Activated naive CD4-positive, alpha-beta T cell (primary cell): ENCODE measurements around the gene SUSD3.

Experiments used
- DNase-seq, 4 experiments: peaks; one replicate each; lab custom pipeline; 2025; lab: John Stamatoyannopoulos, UW

SUSD3 gene

DNA sequence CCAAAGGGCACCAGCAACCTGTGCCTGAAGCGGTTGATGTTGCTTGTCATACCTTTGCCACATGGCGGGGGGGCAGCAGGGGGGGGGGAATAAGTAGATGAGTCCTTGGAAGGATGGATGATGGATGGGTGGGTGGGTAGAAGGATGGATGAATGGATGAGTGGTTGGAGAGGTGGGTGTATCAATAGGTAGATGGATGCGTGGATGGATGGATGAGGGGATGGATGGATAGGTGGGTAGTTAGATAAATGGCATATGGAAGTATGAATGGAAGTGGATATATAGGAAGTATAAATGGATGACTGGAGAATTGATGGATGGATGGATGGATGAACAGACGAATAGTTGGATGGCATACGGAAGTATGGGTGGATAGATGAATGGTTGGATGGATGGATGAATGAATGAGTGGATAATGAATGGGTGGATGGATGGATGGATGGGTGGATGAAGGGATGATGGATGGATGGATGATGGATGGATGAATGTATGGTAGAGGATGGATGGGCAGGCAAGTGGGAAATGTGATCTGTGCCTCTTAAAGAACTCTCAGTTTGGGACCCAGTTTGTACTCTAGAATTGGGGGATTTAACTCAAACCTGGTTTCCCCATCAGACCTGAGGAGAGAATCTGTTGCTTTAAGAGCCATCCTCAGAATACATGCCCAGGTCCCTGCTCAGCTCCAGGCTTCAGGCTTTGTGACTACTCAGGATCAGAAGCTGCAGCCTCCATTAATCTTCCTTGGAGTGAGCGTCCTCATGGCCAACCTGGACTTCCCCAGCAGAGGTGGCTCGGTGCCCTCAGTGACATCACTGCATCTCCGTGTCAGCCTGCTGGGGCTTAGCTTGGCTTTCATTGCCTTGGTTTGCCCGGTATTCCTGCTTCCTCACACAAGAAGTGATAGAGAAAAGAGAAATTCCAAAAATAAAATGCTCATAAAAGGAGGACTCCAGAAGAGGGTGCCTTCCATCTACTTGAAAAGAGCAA is 27.6 kb upstream of the SUSD3 start:
- DNase-seq = no peak

DNA sequence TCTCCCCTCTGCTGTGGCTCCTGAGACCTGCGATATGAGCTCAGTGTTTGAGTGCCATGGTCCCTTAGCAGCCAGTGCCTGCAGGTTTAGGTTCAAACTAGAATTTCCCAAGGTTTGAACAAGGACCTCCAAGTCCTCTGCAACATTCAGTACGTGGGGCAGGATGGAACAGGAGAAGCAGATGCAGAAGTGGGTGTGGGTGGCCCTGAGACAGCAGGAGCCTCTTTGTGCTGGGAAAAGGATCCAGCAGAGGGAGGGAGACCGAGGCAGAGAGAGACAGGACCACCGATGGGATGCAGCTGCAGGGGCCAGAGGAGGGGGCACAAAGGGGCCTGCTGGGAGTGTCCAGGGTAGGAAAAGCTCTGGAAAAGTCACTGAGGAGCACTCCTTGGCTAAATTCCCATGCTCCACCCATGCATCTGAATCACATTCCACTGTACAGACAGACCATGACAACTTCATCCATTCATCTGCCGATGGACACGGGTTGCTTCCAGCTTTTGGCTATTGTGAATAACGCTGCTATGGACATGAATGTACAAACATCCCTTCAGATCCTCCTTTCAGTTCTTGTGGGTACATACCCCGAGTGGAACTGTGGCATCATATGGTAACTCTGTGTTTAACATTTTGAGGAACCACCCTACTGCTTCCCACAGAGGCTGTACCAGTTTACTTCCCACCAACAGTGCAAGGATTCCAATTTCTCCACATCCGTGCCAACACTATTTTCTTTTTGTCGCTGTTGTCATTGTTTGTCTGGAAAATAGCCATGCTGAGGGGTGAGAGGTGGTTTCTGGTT is 26.7 kb upstream of the SUSD3 start:
- DNase-seq = no peak

DNA sequence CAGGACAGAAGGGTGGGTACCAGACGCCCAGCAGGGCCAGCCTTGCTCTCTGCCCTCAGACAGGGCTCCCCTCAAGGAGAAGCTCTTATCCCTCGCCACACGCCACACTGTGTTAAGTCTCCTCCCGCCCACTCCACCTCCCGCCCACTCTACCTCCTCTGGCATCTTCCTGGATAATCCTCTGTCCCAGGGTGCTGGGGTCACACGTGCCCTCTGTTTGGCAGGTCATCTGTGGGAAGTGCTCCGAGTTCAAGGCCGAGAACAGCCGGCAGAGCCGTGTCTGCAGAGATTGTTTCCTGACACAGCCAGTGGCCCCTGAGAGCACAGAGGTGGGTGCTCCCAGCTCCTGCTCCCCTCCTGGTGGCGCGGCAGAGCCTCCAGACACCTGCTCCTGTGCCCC is 26.0 kb upstream of the SUSD3 start:
- no peak for DNase-seq

DNA sequence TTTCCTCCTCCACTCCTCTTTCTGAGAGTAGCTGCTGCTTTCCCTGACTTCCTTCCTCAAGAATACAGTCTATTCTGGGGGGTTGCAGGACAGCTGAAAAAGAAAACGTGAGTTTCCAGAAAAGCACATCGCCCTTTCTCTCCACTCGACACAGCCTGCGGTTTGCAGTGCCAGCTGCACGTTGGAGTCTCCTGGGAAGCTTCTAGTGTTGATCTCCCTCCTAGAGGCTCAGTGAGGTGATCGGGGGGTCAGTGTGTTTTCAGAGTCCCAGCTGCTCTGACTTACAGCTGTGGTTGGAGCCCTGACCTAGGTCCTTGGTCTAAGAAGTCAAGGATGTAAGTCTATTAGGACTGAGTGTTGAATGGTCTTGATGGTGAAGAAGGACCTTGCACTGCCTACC is 25.0 kb upstream of the SUSD3 start:
- DNase-seq = no peak

DNA sequence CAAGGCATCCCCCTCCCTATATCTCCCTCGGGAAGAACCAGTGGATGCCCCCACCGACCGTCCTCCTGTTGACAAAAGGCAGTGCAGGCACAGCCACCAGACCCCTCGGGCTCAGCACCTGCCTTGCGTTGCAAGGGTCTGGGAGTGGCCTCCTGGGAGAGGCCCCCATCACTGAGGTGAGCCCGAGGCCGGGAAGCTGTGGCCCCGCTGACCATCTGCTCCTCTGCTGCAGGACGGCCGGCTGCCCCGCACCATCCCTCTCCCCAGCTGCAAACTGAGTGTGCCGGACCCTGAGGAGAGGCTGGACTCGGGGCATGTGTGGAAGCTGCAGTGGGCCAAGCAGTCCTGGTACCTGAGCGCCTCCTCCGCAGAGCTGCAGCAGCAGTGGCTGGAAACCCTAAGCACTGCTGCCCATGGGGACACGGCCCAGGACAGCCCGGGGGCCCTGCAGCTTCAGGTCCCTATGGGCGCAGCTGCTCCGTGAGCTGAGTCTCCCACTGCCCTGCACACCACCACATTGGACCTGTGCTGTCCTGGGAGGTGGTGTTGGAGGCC is 23.3 kb upstream of the SUSD3 start:
- DNase-seq = no peak

DNA sequence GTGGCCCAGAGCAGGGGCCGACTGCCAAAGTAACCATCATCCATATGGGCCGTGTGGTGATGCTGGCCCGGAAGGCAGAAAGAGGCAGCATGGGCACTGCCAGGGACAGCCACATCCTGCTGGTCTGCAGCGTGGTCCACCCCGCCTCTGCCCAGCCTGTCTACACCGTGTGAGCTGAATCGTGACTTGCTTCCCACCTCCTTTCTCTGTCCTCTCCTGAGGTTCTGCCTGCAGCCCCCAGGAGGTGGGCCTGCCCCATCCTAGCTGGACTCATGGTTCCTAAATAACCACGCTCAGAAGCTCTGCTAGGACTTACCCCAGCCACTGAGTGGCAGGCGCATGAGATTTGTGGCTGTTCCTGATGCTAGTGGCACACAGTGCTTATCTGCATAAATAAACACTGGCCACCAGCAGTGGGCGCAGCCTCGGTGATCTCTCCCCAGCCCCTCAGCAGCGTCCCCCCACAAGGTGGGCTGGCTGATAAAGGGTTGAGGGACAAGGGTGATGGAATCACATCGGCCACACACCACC is 22.6 kb upstream of the SUSD3 start:
- no peak for DNase-seq

DNA sequence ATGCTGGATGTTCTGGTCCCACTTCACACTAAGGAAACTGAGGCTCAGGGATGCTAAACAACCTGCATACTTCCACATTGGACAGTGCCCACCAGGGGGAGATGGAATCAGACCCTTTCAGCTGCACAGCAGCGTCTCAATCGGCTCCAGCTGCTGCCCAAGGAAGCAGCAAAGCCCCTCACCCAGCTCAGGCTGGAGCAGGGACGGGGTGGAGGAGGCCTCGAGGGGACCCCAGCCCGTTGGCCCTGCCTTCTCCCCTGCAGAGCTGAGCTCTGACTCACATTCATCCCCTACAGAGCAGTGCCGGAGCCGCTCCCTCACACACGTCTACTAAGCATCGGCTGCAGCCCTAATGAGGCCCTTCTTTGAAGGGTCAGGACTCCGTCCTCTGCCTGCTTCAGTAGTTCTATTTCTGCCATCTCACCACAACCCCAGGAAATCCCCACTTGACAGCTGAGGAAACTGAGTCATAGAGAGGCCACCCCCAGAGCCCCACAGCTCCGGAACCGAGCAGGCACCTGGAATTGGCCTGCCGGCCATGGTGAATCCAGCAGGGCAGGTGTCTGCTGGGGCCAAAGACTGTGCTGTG is 21.5 kb upstream of the SUSD3 start:
- no peak for DNase-seq

DNA sequence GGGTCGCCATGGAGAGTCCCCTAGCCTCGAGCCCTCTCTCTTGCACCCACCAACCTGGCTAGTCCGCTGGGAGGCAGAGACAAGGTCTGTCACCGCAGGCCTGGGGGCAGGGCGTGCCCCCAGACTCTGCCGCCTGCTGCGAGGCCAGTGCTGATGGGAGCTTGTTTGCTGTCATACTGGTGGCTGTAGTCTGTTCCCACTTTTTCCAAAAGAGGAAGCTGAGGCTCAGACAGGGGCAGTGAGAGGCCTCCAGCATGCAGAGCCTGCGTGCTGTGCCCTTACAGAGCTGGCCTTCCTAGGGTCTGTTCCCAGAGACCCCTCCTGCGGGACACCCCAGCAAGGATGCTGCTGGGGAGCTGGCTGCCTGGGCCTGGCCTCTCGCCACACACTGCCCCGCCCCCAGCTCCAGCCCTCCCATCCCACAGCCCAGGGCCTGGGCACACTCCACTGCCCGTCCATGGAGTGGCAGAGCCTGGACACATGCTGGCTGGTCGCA is 21.0 kb upstream of the SUSD3 start:
- DNase-seq = no peak

DNA sequence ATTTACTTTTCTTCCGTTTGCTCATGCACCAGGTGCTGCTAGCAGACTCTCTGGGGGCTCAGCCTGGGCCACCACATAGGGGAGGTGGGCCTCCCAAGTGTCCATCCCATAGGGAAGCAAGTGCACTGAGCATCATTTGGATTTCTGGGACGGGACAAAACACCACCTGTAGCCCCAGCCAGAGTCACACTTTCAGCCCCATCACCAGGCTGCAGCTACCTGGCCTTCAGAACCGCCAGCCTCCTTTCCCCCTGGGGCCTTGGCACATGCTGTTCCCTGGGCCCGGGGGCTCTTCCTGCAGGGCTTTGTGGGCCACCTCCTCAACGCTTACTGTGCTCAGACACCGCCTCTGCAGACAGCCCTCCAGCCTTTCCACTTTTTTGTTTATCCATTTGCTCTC is 19.6 kb upstream of the SUSD3 start:
- DNase-seq = no peak

DNA sequence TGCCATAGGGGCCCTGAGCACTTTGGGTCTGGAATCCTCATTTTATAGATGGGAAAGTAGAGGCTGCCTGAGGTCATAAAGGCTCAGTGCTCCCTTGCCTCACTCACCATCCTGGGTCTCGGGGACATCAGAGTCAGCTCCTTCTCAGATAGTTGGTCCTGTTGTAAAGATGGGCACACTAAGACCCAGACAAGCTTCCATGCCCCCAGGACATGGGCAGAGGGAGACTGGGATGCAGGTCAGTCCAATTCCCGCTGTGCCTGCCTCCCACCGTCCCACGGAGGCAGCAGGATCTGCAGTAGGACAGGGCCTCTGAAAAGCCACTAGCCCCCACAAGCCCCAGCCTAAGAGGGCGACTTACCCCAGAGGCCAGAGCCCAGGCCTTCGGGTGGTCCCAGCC is 19.0 kb upstream of the SUSD3 start:
- DNase-seq = no peak

DNA sequence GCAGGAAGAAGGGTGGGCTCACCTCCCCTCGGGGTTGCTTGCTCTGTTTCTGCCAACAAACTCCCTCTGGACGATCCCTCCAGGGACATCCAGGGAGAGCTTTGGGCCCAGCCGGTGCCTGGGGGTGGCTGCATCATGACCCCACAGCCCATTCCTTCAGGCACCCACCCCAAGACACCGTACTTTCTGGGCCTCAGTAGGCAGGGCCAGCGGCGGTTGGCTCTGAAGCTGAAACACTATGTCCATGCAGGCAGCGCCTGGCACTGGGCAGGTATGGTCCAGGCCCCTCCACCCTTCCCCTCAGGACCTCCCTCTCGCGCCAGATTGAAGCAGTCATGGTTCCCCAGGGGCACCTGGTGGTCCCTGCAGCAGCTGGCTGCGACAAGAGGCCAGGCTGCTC is 18.5 kb upstream of the SUSD3 start:
- DNase-seq = no peak

DNA sequence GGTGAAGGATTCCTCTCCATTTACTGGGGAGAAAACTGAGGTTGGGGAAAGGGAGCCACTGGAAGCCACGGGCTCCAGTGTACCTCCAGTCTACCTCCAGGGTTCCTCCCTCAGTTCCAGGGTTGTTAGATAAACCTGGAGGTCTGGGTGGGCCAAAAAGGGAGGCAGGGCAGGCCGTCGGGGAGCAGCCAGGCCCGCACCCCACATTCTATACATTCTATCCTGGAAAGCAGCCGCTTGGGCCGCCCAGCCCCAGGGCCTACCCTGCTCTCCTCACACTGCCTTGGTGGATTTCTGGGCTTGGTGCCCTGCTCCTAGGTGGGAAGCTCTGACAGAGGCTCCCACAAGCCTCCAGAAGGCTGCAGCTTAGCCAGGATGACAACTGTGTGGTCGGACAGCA is 18.1 kb upstream of the SUSD3 start:
- DNase-seq = no peak

DNA sequence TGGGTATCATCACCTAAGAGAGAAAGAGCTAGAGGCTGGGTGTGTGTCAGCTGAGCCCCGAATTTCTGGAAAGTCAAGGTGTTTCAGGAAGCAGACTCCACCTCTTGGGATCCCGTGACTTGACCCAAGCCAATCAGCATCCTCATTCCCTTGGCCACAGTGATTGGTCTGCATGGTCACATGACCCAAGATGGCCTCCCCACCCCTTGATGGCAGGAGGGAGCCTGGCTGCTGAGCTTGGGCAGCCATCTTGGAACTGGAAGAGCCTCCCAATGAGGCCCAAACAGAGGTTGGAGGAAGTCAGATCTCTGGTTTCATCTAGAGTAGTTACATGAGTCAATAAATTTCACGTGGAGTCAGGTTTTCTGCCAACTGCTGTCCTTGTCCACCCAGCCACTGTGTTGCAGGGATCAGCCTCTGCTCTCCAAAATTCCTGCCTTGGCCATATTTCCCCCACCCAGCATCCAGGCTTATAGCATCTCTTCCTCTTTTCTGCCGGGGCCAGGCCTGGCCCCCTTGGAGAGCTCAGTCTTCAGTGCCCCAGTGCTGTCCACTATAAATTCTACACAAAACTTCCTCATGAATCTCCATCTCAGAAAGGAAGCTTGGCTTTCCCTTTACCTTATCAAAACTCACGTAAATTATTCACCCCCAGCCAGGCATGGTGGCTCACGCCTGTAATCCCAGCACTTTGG is 17.2 kb upstream of the SUSD3 start:
- DNase-seq = no peak

DNA sequence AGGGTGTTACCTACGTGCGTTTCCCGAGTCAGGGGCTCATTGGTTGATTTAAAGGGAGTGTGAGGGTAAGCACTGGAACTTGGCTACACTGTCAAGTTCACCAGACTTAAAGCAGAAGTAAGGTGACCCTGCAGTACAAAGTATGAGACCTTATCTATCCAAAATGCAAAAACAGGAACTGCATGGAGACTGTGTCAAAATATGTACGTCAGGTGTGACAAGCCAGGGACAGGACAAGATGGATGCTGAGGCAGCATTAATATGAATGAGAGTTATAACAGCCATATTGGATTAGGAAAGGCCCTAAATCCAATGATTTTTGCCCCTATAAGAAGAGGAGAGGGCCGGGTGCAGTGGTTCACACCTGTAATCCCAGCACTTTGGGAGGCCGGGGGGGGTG is 15.4 kb upstream of the SUSD3 start:
- no peak for DNase-seq

DNA sequence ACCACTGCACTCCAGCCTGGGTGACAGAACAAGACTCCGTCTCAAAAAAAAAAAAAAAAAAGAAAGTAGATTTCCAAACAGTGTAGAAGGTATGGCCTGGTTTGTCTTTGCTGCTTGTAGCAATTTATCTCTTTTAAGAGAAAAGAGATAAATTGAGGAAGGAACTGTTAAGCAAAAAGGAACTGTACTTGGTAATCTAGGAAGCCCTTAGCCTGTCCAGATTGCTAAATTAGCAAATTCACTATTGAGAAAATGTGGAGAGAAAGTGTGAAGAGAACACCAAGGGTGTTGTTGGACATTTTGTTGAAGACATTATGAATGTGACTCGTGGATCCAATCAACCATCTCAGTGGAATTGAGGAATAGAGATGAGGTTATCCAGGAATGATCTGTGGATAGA is 13.0 kb upstream of the SUSD3 start:
- no peak for DNase-seq

DNA sequence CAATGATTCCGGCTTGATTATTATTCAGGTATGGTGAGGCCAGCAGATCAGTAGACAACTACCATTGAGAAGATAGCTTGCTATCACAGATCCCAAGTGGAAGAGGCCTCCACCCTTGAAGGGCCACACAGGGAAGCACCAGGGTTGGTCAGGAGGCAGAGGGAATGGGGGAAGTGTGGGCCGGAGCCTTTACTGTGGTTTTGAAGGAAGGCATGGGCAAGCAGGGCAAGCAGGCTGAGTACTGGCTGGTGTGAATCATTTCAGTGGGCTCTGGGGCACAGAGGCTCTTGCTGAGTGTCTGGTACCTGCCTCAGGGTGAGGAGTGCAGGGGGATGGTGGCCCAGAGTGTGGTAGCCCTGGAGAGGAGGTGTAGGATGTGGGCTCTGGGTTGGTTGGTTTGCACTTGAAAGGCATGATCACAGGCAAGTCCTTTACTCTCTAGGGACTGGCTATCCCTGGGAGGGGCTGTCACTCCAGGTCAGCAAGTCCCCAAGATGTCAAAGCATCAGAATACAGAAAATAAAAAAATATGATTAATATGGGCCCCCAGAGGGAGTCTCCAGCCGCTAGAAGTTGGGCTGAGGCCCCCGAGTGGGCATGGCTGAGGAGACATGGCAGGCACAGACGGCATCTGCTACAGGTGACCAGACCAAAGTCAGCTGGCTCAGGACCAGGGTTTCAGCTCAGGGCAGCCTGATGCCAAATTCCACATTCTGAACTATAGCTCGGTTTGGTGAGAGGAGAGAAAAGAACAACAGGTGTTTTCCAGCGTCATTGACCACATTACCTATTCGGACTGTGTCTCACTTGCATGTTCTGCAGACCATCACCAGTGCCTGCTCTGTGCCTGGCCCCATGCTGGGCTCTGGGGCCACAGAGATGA is 9.7 kb upstream of the SUSD3 start:
- DNase-seq = no peak

DNA sequence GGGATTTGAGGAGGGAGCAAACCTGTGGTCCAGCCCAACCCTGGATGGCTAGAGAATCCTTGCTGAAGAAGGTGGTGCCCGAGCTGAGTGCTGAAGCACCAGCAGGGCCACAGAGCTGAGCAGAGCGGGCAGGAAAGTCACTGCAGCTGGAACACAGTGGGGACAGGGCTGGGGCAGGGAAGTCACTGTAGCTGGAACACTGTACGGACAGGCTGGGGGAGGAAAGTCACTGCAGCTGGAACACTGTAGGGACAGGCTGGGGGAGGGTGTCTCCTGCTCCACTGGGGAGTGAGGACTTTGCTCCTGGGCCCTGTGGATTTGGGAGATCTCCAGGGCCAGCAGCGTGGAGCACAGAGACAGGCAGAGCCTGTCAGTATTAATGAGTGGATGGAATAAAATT is 9.0 kb upstream of the SUSD3 start:
- DNase-seq = no peak

DNA sequence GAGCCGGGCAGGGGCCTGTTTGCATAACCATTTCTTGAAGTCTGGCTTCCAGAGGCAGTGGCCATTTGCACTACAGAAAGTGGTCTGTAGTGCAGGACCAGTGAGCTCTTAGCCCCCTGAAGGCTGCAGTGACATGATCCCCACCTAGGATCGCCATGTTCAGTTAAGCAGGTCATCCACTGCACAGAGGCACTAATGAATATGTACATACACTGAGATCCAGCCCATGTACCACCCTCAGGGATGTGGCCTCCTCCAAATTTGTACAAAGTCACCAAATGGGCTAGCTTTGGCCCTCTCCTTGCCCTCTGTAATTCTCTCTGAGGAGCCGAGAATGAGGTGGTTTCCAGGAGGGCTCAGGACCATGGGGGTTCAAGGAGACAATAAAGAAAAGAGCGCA is 8.3 kb upstream of the SUSD3 start:
- DNase-seq = no peak

DNA sequence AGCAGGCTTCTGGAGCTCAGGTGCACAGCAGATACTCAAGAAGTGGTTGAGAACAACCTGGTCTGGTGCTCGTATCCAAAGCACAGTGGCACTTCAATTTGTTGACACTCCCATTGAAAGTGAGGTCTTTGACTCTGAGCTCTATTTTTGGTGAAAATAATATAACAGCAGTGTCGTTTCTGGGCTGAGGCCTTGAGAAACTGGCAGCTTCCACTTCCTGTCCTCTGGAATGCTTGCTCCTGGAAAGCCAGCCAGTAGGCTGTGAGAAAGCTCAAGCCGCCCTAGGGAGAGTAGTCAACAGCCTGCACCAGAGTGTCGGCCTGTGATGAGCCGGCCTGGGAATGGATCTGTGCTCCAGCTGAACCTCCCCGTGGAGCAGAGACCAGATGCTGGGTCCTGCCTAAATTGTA is 6.8 kb upstream of the SUSD3 start:
- DNase-seq = no peak

DNA sequence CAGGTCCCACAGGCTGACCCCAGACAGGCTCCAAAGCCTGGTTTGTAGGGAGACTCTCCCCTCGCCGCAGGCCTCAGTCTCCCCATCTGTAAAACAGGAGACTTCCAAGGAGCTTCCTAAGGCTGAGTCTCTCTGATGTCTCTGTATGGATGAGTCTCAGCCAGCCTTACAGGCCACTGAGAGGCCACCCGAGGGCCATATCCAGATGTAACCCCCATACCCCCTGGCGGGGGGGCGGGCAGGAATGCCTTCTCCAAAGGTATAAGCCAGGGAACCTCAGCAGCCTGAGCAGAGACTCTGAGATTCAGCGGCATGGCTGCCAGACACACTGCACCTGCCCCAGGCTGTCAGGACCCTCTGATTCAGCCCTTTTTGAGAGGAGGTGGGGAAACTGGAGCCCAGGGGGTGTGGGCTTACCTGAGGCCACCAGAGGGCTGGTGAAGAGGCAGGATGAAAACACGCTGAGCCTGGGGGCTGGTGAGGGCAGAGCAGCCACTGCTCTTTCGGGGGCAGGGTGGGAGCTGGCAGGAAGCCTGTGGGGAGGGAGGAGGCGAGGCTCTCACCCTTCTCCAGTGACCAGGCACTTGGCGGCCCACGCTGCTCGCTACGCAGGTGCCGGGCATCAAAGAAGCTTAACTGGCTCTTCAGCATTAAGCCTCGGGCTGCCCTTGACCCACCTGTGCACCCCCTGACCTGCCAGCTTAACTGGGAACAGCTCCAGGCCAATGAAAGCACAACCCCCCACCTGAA is 5.5 kb upstream of the SUSD3 start:
- DNase-seq = no peak
